Esophagus squamous epithelium (tissue), 4 donors: Measurements from ENCODE around the gene SMIM41.

Experiments
- POLR2A ChIP-seq, 4 donors: fragments of 450-650 bp; IDR thresholded peaks; one replicate each; pipeline ENCODE4 v1.6.1; 2017; ENCODE audit warnings: antibody characterized with exemption in 4 of 4, mild to moderate bottlenecking in 4 of 4, moderate library complexity in 3 of 4
- TF ChIP-seq, protein P1 (sequence below), 6 experiments: fragments of 450-650 bp in 4 of 6; fragments of 200-600 bp in 2 of 6; sonication (generic) in 2 of 6; IDR thresholded peaks; one replicate each; pipeline ENCODE4 v1.5.1; 2016 to 2019; ENCODE audit warnings: antibody characterized with exemption in 6 of 6, mild to moderate bottlenecking in 4 of 6, moderate library complexity in 4 of 6

GRCh38 chr12:52130711-52131110, 51.2 kb downstream of the SMIM41 start:
- TF ChIP-seq, protein P1, sequence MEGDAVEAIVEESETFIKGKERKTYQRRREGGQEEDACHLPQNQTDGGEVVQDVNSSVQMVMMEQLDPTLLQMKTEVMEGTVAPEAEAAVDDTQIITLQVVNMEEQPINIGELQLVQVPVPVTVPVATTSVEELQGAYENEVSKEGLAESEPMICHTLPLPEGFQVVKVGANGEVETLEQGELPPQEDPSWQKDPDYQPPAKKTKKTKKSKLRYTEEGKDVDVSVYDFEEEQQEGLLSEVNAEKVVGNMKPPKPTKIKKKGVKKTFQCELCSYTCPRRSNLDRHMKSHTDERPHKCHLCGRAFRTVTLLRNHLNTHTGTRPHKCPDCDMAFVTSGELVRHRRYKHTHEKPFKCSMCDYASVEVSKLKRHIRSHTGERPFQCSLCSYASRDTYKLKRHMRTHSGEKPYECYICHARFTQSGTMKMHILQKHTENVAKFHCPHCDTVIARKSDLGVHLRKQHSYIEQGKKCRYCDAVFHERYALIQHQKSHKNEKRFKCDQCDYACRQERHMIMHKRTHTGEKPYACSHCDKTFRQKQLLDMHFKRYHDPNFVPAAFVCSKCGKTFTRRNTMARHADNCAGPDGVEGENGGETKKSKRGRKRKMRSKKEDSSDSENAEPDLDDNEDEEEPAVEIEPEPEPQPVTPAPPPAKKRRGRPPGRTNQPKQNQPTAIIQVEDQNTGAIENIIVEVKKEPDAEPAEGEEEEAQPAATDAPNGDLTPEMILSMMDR (IDR thresholded peaks at IDR 0.05), result no peak
- TF ChIP-seq POLR2A (IDR thresholded peaks at IDR 0.05), result no peak
